Iris pigment epithelial cell (primary cell): ENCODE measurements around the gene C15orf62.

Experiments used
- DNase-seq: peaks from one replicate; pipeline ENCODE4 v3.0.0-alpha.2; 2011; ENCODE audit warnings: low read depth

C15orf62 gene

GRCh38 chr15:40755812-40756208, 14.0 kb upstream of the C15orf62 start:
- DNase-seq = no peak

GRCh38 chr15:40756938-40757337, 12.8 kb upstream of the C15orf62 start:
- no peak for DNase-seq

DNA sequence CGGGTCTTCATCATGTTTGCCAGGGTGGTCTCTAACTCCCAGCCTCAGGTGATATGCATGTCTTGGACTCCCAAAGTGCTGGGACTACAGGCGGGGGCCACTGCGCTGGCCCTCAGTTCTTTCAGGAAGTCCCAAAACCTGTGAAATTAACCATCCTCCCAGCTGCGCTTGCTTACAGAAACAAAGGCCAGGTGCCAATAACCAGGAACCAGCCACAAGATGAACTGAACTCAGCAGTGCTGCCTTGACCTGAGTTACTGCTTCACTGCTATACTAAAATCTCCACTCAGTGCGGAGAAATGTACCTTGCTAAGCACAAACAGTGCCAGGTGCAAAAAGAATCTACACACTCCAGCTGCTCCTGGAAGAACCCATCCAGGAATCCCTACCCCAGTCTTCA, 9.8 kb upstream of the C15orf62 start:
- DNase-seq = no peak

DNA sequence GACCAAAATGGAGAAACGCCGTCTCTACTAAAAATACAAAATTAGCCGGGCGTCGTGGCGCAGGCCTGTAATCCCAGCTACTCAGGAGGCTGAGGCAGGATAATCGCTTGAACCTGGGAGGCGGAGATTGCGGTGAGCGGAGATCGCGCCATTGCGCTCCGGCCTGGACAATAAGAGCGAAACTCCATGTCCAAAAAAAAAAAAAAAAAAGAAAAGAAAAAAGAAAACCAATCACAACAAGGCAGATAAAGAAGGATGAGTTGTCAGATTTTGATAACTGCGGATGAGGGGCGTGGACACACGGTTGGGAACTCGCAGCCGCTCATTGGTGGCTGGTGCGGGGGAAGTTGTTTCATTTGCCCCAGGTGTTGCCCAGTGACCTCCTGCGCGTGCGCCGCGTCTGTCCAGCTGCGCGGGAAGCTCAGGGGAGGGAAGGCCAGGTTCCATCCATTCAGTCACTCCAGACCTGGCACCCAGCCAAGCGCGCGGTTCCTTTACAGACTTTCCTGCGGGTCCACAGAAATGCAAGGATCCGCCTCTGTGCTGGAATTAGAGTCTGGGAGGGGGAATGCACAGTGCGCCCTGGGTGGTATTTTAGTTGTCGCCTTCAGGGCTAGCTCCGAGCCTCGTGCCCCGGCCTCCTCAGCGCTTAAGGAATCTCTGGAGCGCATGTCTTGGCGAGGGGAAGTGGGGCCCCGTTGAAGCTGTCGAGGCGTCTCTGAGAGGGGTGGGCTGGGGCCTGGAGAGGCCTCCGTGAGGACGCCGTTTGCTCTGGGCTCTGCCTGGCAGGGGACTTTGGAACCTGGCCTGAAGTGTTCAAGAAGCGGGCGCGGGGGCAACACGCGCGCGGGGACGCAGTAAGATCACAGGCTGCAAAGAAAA, 6.6 kb upstream of the C15orf62 start:
- DNase-seq = peak; percentile 55

DNA sequence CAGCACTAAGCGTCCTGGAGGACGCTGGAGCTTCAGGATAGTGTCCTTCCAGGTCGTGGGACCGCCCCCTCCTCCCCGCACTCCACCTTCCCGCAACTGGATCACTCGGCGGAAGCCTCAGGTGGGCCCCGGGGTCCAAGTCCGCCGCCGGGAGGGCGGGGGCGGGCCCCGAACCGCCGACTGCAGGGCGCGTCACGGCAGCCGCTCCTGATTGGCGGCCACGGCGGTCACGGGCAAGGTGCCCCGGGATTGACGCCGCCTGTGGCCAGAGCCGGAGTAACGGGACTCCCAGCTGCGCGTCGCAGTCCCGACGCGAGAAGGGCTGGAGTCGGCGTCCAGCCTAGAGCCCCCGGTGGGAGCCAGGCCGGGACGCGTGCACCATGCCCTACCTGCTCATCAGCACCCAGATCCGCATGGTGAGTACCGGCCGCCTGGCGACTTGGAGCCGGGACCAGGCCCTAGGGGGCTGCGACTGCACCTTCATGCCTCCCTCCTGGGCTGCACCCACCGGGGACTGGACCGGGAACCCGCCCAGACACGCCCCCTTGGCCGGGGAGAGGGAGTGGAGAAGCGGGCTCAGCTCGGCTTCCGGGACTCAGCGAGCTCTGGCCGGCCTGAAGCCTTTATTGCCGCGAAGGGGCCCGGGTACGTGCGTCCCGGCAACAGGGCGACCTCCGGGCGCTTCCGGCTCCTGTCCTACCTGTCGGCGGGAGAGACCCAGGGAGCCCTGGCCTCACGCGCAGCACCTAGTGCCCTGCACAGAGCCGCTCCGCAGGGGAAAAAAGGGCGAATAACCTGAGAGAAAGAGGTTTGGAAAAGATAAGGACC, 5.8 kb upstream of the C15orf62 start, which contains the start of gene GCHFR:
Gene GCHFR (plus strand): TSS at position 268 of the 828 bp plus-strand sequence. CDS start 113 bp downstream, at position 381.
- peak; percentile 71 for DNase-seq

DNA sequence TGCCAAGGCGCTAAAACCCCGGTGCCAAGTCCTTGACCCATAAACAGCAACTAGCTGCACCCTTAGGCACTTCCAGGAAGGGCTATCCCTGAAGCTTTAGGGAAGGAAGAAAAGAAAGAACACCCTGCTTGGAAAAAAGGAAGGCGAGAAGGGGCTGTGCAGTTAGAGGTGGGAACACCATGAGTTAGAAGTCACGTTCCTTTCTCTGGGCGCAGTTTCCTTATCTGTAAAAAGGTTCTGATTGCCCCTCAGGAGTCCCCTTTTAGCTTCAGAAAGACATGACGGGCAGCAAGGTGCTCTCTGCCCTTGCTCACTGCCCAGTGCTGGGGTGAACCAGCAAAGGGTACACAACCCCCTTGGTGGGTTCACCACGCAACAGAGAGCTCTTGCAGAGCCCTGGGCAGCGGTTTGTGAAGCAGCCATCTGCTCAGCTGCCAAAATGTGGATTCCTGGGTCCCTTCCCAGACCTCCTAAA, 5.1 kb upstream of the C15orf62 start:
- DNase-seq = no peak

DNA sequence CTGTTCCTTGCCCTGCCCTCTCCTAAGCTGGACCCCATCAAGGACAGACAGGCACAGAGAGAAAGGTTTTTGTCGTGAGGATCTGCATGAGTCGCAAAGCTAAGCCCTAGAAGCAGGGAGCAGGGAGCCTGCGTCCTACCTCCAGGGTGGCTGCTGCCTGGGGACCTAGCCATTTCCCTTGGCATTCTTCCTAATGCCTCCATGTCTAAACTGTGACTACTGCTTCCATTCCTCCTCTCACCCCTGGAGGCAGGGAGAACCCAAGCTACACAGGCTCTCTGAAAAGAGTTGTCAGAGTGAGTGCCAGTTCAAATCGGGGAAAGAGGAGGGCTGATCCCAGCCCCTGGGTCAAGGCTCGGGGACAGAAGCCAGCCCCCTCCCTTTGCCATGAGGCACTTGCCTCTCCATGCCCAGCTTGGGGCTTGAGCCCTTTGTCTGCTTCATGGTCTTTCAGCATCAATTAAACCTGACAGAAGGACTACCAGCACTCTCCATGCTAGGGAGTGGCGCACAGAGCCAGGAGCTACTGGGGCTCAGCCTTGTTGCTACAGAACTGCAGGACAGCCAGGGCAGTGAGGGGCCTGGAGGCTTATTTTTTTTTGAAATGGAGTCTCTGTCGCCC, 3.5 kb upstream of the C15orf62 start:
- no peak for DNase-seq

DNA sequence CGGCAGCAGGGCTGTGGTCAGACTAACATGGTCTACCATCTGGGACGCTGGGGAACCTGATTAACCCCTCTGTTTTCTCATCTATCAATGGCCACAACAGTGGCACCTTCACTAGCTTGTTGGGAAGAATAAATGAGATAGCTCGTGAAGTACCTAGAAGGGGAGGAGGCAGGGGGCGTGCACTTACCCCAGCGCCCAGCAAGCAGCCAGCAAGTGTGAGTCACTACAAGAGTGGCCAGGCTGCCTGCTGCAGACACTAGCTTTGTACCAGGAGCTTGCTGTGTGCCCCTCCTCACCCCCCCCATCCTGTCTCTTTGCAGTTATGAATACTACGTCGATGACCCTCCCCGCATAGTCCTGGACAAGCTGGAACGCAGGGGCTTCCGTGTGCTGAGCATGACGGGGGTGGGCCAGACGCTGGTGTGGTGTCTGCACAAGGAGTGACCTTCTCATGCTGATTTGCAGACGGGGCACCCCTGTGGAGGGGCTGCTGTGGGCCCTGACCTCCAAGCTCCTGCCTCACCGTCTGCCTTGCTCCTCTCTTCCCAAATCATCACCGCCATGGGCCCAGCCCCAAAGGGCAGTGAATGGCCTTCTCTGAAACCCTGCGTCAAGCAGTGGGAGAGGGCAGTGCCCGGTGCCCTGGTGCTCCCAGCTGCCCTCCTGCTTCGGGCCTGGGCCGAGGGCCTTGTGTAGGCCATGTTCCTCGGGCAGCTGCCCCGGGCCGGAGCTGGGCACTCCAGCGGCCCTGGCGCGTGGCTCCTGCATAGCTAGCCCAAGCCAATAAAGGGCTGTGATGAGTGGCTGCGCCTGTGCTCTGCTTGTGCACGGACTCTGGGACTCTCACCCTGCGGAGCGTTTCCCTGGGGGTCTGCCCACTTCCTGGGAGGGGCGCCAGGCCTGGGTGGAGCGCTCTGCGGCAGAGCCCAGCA, 2.6 kb upstream of the C15orf62 start:
- peak; percentile 64 for DNase-seq

DNA sequence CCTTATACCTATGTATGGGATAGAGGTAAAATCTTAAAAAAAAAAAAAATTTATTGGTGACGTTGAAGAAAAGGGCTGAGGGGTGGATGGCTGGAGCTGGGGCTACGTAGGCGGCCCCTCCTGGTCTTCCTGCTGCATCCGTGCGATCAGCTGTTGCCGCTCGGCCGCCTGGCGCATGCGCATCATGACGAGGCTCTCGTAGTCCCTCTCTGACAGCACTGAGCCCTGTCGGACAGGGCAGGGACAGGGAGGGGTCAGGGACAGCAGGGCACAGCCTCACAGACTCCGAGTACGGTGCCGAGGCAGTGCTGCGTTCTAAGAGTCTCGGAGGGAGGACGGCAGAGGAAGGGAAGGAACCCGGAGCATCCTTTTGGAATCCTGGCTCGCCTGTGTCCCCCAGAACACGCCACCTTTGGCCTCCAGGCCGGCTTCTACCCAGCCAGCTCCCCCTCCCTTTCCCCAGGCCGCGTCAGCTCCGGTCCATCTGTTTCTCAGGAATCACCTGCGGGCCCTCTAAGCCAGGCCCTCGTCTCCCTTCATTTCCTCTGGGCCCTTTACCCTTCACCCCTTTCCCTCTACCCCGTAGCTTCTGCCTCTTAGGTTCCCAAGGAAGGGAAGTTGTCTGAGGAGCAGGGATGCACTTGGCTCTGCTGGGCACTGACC, 1.8 kb upstream of the C15orf62 start:
- no peak for DNase-seq

- no peak for DNase-seq
Observed at GRCh38 chr15:40768521-40769273, 1.1 kb upstream of the C15orf62 start.

DNA sequence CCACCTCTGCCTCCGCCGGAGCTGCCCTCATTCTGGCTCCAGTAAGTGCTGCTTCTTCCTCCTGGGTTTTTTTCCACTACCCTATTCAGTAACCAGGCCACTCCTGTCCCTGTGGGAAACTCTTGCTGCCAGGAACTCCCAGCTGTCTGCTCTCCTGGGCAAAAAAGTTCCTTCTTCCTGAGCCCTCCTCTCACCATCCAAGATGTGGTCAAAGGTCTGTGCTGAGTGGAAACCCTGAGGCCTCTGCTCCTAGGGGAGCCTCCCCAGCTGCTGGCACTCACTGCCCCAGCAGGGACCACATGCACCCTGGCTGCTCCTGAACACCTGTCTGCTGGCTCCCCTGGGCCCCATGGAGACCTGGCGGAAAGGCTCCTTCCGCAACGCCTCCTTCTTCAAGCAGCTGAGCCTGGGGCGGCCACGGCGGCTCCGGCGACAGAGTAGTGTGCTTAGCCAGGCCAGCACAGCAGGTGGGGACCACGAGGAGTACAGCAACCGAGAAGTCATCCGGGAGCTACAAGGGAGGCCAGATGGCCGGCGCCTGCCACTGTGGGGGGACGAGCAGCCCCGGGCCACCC, 454 bp downstream of the C15orf62 start:
- no peak for DNase-seq

DNA sequence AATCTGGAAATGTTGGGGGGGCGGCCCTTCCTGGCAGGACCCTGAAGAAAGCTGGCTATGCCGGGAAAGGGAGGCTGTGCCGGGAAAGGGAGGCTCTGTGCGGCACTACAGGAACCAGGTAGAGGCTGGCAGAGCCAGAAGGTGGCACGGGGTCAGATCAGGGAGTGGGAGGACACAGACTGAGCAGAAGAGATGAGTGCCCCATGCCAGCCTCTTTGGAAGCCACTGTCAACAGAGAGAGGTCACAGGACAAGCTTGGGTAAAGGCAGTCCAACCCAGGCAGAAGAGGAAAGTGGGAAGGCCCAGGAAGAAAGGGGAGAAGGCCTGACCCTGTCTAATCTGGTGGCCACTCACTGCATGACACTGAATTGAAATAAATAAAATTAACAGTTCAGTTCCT, 1.5 kb downstream of the C15orf62 start:
- no peak for DNase-seq

DNA sequence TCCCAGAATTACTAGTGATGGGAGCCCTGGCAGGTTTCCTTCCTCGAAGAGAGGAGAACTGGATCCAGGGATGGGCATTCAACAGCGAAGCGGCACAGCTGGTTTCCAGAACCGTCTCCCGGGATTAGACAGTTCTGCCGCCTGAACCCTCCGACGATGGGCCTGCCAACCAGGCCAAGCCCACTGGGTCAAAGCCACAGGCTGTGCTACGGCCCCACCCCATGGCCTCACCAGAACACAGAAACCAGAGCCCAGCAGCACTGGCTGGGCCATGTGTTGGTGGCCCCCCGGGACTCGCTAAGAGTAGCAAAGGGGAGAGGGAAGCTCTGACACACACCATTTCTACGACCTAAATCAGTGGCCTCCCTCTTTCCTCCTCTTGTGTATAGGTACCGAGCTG, 2.2 kb downstream of the C15orf62 start:
- DNase-seq = no peak

GRCh38 chr15:40773496-40773895, 3.7 kb downstream of the C15orf62 start:
- no peak for DNase-seq

- no peak for DNase-seq
Observed at GRCh38 chr15:40773902-40774301, 4.1 kb downstream of the C15orf62 start.

DNA sequence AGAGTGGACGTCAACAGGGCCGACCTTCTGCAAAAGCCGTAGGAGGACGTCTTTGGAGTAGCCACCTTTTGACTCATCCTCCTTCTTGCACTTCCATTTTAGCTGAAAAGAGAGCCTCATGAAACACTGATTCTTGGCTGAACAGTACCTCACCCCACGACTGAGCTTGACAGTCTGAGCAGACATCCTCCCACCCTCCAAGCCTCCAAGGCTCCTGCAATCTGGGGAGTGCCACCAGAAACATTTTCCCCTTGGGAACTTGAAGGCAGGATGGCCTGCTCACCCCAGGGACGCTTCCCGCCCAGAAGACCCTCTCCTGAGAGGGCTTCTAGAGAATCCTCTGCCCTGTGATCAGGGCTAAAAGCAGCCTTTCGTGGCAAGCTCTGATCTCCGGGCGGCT, 5.2 kb downstream of the C15orf62 start:
- no peak for DNase-seq

- DNase-seq = no peak
Observed at GRCh38 chr15:40775740-40776536, 6.2 kb downstream of the C15orf62 start.

- DNase-seq = peak; percentile 47
Observed at GRCh38 chr15:40776537-40777141, 6.9 kb downstream of the C15orf62 start.
